Suppressor macrophage (primary cell): ENCODE data around the gene OR52B6.
A peak's percentile ranks its signal among the peaks of the same experiment; 100 is the strongest.
"Not testable (repeated sequence)": the region's sequence is repeated elsewhere in the genome, so short reads cannot be mapped to it uniquely, and the experiment has no call there.

ENCODE experiments used
- DNase-seq, 4 experiments: peaks; one replicate each; pipeline ENCODE4 v3.0.0-alpha.2; 2020 to 2022
- total RNA-seq, 17 experiments: gene quantifications; one replicate each; lab custom pipeline; 2026; ENCODE audit warnings: mixed read lengths in 6 of 17, inconsistent platforms in 3 of 17; lab: John Stamatoyannopoulos, UW

Gene OR52B6
- 0 to 0.44 (median 0) reads per million in 17 experiments for total RNA-seq

DNA sequence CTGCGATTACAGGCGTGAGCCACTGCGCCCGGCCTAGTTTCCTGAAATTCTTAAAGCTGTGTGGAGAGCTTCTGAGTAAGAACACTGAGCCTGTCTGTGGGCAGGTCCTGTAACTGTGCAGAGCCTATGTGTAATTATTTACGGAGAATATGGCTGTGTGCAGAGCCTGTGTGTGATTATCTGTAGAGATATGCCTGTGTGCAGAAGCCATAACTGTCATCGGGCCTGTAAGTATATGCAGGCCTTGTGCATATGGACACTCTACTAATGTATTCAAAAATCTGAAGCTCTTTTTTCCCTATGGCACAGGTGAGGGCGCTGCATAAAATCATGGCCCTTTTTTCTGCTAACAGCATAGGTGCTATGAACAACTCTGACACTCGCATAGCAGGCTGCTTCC lies at the start of gene OR52B6:
Gene OR52B6 (plus strand): TSS at position 301 of the 400 bp plus-strand sequence. CDS start 0 bp downstream, at position 301.
- DNase-seq = no peak

- DNase-seq = no peak
Observed at GRCh38 chr11:5531053-5531831, 49.4 kb upstream of the OR52B6 start.

DNA sequence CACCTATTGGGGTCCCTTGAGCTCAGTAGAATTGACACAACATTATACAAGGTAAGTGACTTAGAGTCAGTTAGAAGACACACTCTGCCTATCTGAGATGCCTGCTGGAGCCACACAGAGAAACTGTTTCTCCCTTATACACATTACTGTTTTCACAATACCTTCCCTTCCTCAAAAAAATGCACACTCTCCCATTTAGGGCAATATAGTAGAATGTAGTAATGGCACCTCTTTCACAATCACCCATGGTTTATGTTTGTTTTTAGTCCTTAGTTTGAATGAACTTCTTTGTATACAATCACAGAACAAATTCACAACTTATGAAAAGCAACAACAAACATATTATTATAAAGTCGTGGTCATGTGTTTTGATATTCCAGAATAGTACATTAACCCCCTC lies 46.6 kb upstream of the OR52B6 start:
- DNase-seq = peak; percentile 4 to 46 (median 20)

DNA sequence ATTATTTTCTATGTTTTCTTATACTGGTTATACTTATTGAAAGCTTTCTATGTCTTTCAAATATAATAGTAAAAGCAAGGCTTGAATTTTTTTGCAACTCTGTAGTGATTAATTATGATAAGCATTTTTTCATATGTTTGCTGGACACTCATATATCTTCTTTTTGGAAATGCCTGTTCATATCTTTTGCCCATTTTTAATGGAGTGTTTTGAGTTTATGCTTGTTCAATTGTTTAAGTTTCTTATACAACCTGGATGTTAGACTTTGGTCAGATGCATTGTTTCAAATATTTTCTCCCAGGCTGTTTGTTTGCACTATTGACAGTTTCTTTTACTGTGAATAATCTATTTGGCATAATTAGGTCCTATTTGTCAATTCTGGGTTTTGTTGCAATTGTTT lies 44.2 kb upstream of the OR52B6 start:
- no peak for DNase-seq

- DNase-seq = no peak
Observed at GRCh38 chr11:5541427-5541826, 39.2 kb upstream of the OR52B6 start.

DNA sequence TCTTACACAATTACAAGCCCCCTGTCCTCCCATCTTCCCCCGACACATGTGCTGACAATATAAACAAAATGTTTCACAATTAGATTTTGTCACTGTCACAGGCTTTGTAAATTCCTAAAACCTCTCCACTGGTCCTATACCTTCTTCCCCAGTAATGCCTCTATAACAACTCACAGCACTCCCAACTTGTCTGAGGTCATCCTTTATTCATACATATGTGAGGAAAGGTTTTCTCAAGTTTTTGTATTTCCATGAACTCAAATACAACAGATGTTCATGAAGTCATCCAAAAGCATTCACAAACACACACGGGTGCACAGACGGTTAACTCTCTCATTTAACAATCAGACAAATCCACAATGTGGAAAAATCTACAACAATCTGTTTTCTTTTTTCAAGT lies 34.2 kb upstream of the OR52B6 start:
- DNase-seq = no peak

- DNase-seq = no peak
Observed at GRCh38 chr11:5547982-5548381, 32.7 kb upstream of the OR52B6 start.

DNA sequence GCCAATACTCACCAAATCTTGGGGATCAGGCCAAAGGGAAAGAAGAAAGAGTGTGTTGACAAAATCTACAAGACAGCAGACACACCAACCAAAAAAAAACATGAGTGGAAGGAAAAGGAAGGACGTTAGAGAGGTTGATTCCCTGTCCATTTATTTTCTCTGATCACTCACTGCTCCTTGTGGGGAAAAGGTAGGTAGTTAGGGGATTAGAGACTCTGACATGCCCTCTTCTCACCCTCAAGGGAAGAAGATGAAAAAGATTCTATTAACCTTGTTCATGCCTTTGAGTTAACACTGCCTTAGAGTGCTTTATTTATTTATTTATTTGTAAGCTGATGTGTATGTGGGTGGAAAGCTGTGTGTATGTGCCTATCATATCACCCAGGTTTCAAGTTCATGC lies 32.2 kb upstream of the OR52B6 start, which contains the start of gene OR52H1:
Gene OR52H1 (minus strand): TSS at position 101 of the 400 bp plus-strand sequence. CDS start 3,035 bp downstream, outside the sequence.
- no peak for DNase-seq

DNA sequence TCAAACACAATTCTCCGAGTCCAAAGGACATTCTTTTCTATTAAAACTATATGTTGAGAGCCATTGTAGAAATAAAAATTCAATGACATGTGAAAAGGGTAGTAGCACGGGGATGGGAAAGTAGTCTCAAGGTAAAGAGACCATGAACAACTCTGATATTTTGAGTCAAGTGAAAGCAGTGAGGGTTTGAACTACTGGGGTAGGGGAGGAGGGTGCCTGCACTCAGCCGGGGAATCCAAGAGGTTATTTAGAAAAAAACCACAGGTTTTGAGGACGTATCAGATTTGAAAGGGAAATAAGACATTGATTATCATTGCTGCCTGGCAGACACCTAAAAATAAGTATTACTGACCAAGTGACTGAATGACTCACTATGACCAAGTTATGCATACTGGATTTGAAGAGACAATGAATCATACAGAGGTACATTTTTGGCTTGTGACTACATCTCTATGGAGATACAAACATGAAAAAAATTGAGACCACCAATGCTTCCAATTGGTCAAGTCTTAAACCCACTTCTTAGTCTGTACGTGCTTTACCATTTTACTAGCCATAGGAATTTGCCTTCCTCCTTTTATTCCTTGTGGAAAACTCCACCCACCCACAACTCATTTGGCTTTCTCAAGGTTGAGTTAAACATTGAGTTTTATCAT lies 30.1 kb upstream of the OR52B6 start:
- DNase-seq = no peak

- no peak for DNase-seq
Observed at GRCh38 chr11:5553343-5553742, 27.3 kb upstream of the OR52B6 start.

GRCh38 chr11:5556596-5557188 lies 24.0 kb upstream of the OR52B6 start:
- no peak for DNase-seq

GRCh38 chr11:5557751-5558150 lies 22.9 kb upstream of the OR52B6 start:
- DNase-seq = no peak

GRCh38 chr11:5564259-5565019 lies 16.2 kb upstream of the OR52B6 start:
- DNase-seq = peak in 1 of 4 experiments; percentile 8

DNA sequence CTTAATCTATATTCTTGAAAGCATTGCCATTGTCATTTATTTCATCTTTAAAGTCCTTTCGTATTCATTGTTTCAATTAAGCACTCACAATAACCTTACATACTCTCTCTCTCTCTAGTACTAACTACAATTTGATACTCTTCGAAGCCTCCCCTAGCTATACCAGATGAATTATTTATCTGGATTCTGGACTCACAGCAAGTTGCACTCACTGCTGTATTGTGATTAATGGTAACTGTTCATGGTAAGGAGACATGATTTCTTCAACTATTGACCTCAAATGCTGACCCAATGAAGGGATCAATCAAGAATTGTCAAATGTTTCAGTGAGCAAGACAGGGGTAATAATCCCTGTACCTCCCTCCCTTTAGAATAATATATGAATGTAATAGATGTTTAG lies 6.0 kb upstream of the OR52B6 start:
- no peak for DNase-seq

DNA sequence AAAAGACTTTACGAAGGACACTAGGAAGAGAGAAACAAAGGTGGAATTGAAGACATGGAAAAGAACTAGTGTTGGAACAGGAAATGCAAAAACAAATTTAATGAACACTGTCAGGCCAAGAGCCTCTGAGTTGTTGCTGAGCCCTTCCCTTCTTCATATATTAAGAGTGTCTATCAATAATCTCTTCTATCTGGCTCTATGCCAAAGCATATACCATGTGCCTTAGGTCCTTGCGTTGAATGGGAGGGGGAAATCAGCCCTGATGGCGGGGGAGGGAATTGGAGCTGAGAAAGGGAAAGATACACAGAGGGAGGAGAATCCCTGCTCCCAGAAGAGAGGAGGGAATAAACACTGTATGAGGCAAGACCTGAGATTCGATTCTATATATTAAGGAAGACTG lies 5.5 kb upstream of the OR52B6 start:
- no peak for DNase-seq

DNA sequence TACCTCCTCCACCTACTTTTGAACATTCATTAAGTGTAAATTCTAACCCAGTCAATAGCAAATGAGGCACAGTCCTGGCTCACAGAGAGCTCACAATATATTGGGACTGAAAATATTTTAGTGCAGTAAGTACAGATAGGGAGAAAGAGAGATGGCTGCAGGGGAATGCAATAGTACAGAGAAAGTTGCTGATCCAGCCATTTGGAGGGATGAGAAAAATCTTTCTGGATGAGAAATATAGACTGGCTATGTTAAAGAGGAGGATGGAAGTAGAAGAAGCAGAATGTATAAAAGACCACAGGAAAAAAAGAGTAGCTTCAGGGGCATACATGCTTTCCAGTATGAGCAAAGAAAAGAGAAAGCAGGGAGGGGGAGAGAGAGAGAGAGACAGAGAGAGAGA lies 3.6 kb upstream of the OR52B6 start:
- DNase-seq = no peak

- DNase-seq = no peak
Observed at GRCh38 chr11:5581014-5581413, 337 bp downstream of the OR52B6 start.

DNA sequence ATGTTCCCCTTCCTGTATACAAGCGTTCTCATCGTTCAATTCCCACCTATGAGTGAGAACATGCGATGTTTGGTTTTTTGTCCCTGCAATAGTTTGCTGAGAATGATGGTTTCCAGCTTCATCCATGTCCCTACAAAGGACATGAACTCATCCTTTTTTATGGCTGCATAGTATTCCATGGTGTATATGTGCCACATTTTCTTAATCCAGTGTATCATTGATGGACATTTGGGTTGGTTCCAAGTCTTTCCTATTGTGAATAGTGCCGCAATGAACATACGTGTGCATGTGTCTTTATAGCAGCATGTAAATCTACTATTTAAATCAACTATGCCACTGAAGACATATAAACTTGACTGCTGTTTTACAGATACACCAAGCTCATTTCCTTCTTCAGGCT lies 3.8 kb downstream of the OR52B6 start:
- not testable (repeated sequence) for DNase-seq

- not testable (repeated sequence) for DNase-seq
Observed at GRCh38 chr11:5589906-5590305, 9.2 kb downstream of the OR52B6 start.

DNA sequence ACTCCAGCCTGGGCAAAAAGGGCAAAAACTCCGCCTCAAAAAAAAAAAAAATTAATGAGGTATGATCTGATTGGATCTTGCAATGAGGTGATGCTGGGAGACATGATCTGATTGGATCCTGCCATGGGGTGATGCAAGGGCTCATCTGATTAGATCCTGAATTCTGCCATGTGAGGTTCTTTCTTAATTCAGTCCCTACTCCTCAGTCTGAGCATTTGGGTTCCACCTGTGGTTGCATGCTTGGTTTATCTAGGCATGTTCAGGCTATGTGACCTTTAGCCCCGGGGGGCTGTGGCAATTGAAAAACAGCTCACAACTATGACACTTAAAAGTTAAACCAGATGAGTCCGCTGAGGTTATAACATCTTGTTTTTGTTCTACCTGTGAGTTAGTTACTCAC lies 10.9 kb downstream of the OR52B6 start:
- no peak for DNase-seq

- DNase-seq = no peak
Observed at GRCh38 chr11:5592615-5593014, 11.9 kb downstream of the OR52B6 start.

GRCh38 chr11:5593146-5593545 lies 12.5 kb downstream of the OR52B6 start:
- no peak for DNase-seq
